ENCODE results near the gene TEK.

The TEK gene

GRCh38 chr9:27124151-27124550, 15.1 kb downstream of the TEK start:
- DNase-seq (ENCODE audit: low read depth) = no peak

- peak; percentile 89 for DNase-seq (ENCODE audit: low read depth)
These were observed 16.0 kb downstream of the TEK start for GRCh38 chr9:27125030-27125429.

- DNase-seq (ENCODE audit: low read depth) = no peak
These were observed 16.9 kb downstream of the TEK start for GRCh38 chr9:27125936-27126335.

- no peak for DNase-seq (ENCODE audit: low read depth)
These were observed 17.6 kb downstream of the TEK start for GRCh38 chr9:27126670-27127069.

GRCh38 chr9:27129221-27129620, 20.2 kb downstream of the TEK start:
- DNase-seq (ENCODE audit: low read depth) = no peak

GRCh38 chr9:27131731-27132130, 22.7 kb downstream of the TEK start:
- DNase-seq (ENCODE audit: low read depth) = no peak

GRCh38 chr9:27133817-27134216, 24.8 kb downstream of the TEK start:
- no peak for DNase-seq (ENCODE audit: low read depth)

- no peak for DNase-seq (ENCODE audit: low read depth)
These were observed 33.4 kb downstream of the TEK start for GRCh38 chr9:27142299-27142930.

- no peak for DNase-seq (ENCODE audit: low read depth)
These were observed 36.1 kb downstream of the TEK start for GRCh38 chr9:27145143-27145542.

- DNase-seq (ENCODE audit: low read depth) = no peak
These were observed 40.6 kb downstream of the TEK start for GRCh38 chr9:27149651-27150050.

GRCh38 chr9:27150746-27151406, 41.9 kb downstream of the TEK start:
- DNase-seq (ENCODE audit: low read depth) = no peak

GRCh38 chr9:27151693-27152404, 42.8 kb downstream of the TEK start:
- no peak for DNase-seq (ENCODE audit: low read depth)

GRCh38 chr9:27152405-27152718, 43.3 kb downstream of the TEK start:
- no peak for DNase-seq (ENCODE audit: low read depth)

GRCh38 chr9:27154908-27155307, 45.9 kb downstream of the TEK start:
- DNase-seq (ENCODE audit: low read depth) = peak; percentile 92

- DNase-seq (ENCODE audit: low read depth) = no peak
These were observed 48.1 kb downstream of the TEK start for GRCh38 chr9:27157097-27157496.

- no peak for DNase-seq (ENCODE audit: low read depth)
These were observed 48.7 kb downstream of the TEK start for GRCh38 chr9:27157736-27158135.

- no peak for DNase-seq (ENCODE audit: low read depth)
These were observed 51.6 kb downstream of the TEK start for GRCh38 chr9:27160636-27161035.

GRCh38 chr9:27162045-27162444, 53.0 kb downstream of the TEK start:
- no peak for DNase-seq (ENCODE audit: low read depth)

GRCh38 chr9:27165068-27165467, 56.0 kb downstream of the TEK start:
- DNase-seq (ENCODE audit: low read depth) = no peak

GRCh38 chr9:27165670-27166069, 56.6 kb downstream of the TEK start:
- DNase-seq (ENCODE audit: low read depth) = no peak

GRCh38 chr9:27168496-27168895, 59.5 kb downstream of the TEK start:
- DNase-seq (ENCODE audit: low read depth) = no peak

- no peak for DNase-seq (ENCODE audit: low read depth)
These were observed 59.9 kb downstream of the TEK start for GRCh38 chr9:27168951-27169350.

GRCh38 chr9:27176971-27177370, 67.9 kb downstream of the TEK start:
- no peak for DNase-seq (ENCODE audit: low read depth)
